ENCODE data around the gene SLC25A10. TPM values are rescaled to one million over a fixed set of nuclear protein-coding genes. Genes with fewer than 3 reads are reported as not detected.

The SLC25A10 gene
- total and polyA plus RNA-seq, 2 of the 8 experiments (the other 6 are each of a cell fraction or from before 2014, with no cell fraction given), result 22.2 to 43.0 TPM

GRCh38 chr17:81685108-81685507, 27.0 kb upstream of the SLC25A10 start:
- FAIRE-seq, result no peak
- H3K56ac ChIP-seq (replicated peaks; ENCODE audit: insufficient read length, low read depth, low read length), result no peak overlapping the region
- H3K4me1 ChIP-seq (replicated peaks in 1 of 4; ENCODE audit: control insufficient read depth in 3 of 4, insufficient read depth in 4 of 4, low read length in 3 of 4), result peaks cover 3 to 14% (median 7%) of the 10 kb centered on the region in 4 experiments; a peak in 6 of 7 replicates
- no peak for DNase-seq (ENCODE audit: low read depth in 1 of 2, low spot score in 2 of 2)
- ChIA-PET CTCF (ENCODE audit: partially characterized antibody) (interaction anchor here (0.6 to 3.1 kb wide), 7 partner anchors 9 to 184 kb away, joined by 4 to 20 read pairs (median 5); partner anchors contain the start of gene MRPL12), POLR2A (ENCODE audit: partially characterized antibody) (interaction anchor here (1.0 to 28.4 kb wide), 6 partner anchors 9 to 24 kb away, joined by 4 to 436 read pairs (median 38); partner anchors contain the start of genes CCDC137, MRPL12, OXLD1 and SLC25A10)
- 86% methylated on average over 12 of the region's 12 CpGs; no CpG with 5 or more reads in 1 of the 2 experiments for WGBS, 2 experiments (ENCODE audit: extremely low coverage in 1 of 2, insufficient coverage in 1 of 2, insufficient read length in 1 of 2, insufficient replicate concordance in 2 of 2, low coverage in 1 of 2, low lambda C conversion rate in 2 of 2, missing lambda C conversion rate in 1 of 2)
- H4K91ac ChIP-seq (replicated peaks; ENCODE audit: insufficient read length, low read length), result no peak overlapping the region
- H4K8ac ChIP-seq (ENCODE audit: extremely low read depth, insufficient read depth, low read length), result no peak overlapping the region
- no peak overlapping the region for H3K9ac ChIP-seq (replicated peaks in 1 of 4; ENCODE audit: extremely low read depth in 1 of 4, low read depth in 3 of 4, low read length in 3 of 4)
- peak overlapping the region in 2 of 4 experiments; percentile 57 to 88; a peak in 4 of 8 replicates for H3K4me3 ChIP-seq (ENCODE audit: extremely low read depth in 1 of 4, insufficient read depth in 2 of 4, low read depth in 3 of 4, low read length in 4 of 4)
- H3K18ac ChIP-seq (ENCODE audit: extremely low read depth, low read length), result no peak overlapping the region
- H3K27me3 ChIP-seq (replicated peaks in 1 of 4; ENCODE audit: control insufficient read depth in 3 of 4, extremely low read depth in 1 of 4, insufficient read depth in 3 of 4, low read length in 3 of 4), result no peaks in the 10 kb centered on the region; a peak in 1 of 7 replicates
- H3K14ac ChIP-seq (ENCODE audit: insufficient read length), result no peak overlapping the region
- peaks cover 4 to 39% of the 10 kb centered on the region in 2 experiments; a peak in 3 of 4 replicates for H3K79me2 ChIP-seq (ENCODE audit: control insufficient read depth in 1 of 2, insufficient read depth in 2 of 2, low read length in 2 of 2)
- H2BK5ac ChIP-seq (ENCODE audit: low read depth, low read length), result 0 out of 2 replicates have a peak overlapping the region, but pooled peaks have one; percentile 4
- H3K4ac ChIP-seq (replicated peaks; ENCODE audit: insufficient read length, low read depth, low read length), result no peak overlapping the region
- H3K79me1 ChIP-seq (ENCODE audit: low read depth, low read length), result peaks cover 15% of the 10 kb centered on the region
- H2AFZ ChIP-seq (ENCODE audit: low read length), result no peak overlapping the region
- H2AK5ac ChIP-seq (ENCODE audit: low read depth, low read length), result no peak overlapping the region
- peak overlapping the region; percentile 76 to 88; a peak in 3 of 4 replicates for H3K4me2 ChIP-seq (ENCODE audit: insufficient read depth in 1 of 2, low read depth in 2 of 2, low read length in 2 of 2)
- H2BK12ac ChIP-seq (ENCODE audit: low read depth, low read length), result no peak overlapping the region
- peaks cover 2 to 23% (median 17%) of the 10 kb centered on the region in 4 experiments; a peak in 6 of 8 replicates for H3K36me3 ChIP-seq (ENCODE audit: control insufficient read depth in 2 of 4, insufficient read depth in 4 of 4, low read length in 3 of 4)
- H3K27ac ChIP-seq (ENCODE audit: low read depth, low read length), result no peak overlapping the region
- H2BK120ac ChIP-seq (replicated peaks; ENCODE audit: low read depth, low read length), result no peak overlapping the region
- peaks cover 12% of the 10 kb centered on the region for H3K23me2 ChIP-seq (ENCODE audit: low read depth, low read length)
- H3K9me3 ChIP-seq (ENCODE audit: insufficient read depth in 2 of 2, low read depth in 1 of 2, low read length in 1 of 2), result no peaks in the 10 kb centered on the region
- no peak overlapping the region for H2BK20ac ChIP-seq (ENCODE audit: low read length)
- H4K5ac ChIP-seq (ENCODE audit: insufficient read length, low read depth, low read length), result no peak overlapping the region
- no peak overlapping the region for H3K23ac ChIP-seq (ENCODE audit: insufficient read length)
- H2BK15ac ChIP-seq (ENCODE audit: low read length), result no peak overlapping the region
- H4K20me1 ChIP-seq (replicated peaks in 1 of 2; ENCODE audit: control insufficient read depth in 1 of 2, insufficient read depth in 2 of 2, low read length in 2 of 2), result peaks cover 0 to 31% of the 10 kb centered on the region in 2 experiments
- TF ChIP-seq CHD2 (IDR thresholded peaks at IDR 0.05; ENCODE audit: low read length), result no peak
- TF ChIP-seq SIRT6 (IDR thresholded peaks at IDR 0.05; ENCODE audit: low read length), result no peak
- TF ChIP-seq CBX8 (IDR thresholded peaks at IDR 0.05; ENCODE audit: borderline replicate concordance, low read depth, low read length), result no peak
- TF ChIP-seq BRCA1 (IDR thresholded peaks at IDR 0.05; ENCODE audit: low read depth, low read length), result no peak
- TF ChIP-seq SUZ12 (IDR thresholded peaks at IDR 0.05; ENCODE audit: low read length), result no peak
- TF ChIP-seq USF2 (IDR thresholded peaks at IDR 0.05; ENCODE audit: low read length), result no peak
- TF ChIP-seq ATF2 (IDR thresholded peaks at IDR 0.05; ENCODE audit: low read length), result no peak
- no peak for TF ChIP-seq KDM5A (IDR thresholded peaks at IDR 0.05; ENCODE audit: low read length)
- TF ChIP-seq TBP (IDR thresholded peaks at IDR 0.05; ENCODE audit: low read depth, low read length), result no peak
- no peak for TF ChIP-seq CBX5 (IDR thresholded peaks at IDR 0.05; ENCODE audit: low read depth, low read length)

Measured in H1 (cell line).